Caki2 (cell line): ENCODE measurements around the gene SLC34A3. TPM values are rescaled to one million over a fixed set of nuclear protein-coding genes. Genes with fewer than 3 reads are reported as not detected.

Experiments
- DNase-seq: peaks from one replicate; pipeline ENCODE4 v3.0.0-alpha.2; 2015; ENCODE audit warnings: low read depth
- in situ Hi-C: cut with HindIII; loops from 2 replicates; pipeline ENCODE4 v1.10.0; 2016; ENCODE audit warnings: low sequenced_read_pairs, low pct_unique_long_range_greater_than_20kb, mixed read lengths
- total RNA-seq: library from RNA; depleted of rRNA; stranded (reverse); fragments of >200 nt; shearing (Covaris generic); gene quantifications from 2 replicates; pipeline ENCODE4 v1.2.3, GENCODE V29; 2014; ENCODE audit warnings: low replicate concordance

Gene SLC34A3
- total RNA-seq, 1 experiment from 2014 or later: not detected

GRCh38 chr9:137265496-137266161 lies 34.9 kb downstream of the SLC34A3 start:
- in situ Hi-C loops: no loop called here
- DNase-seq: no peak

GRCh38 chr9:137266162-137266527 lies 35.4 kb downstream of the SLC34A3 start:
- in situ Hi-C loops: no loop called here
- no peak for DNase-seq

- in situ Hi-C loops: no loop called here
- no peak for DNase-seq
These were observed 36.1 kb downstream of the SLC34A3 start for GRCh38 chr9:137266585-137267453.

- in situ Hi-C loops: no loop called here
These were observed 37.2 kb downstream of the SLC34A3 start for GRCh38 chr9:137267933-137268355.

GRCh38 chr9:137268538-137269201 lies 38.0 kb downstream of the SLC34A3 start:
- DNase-seq: peak; percentile 25
- in situ Hi-C loops: no loop called here

More at GRCh38 chr9:137267933-137268355, 37.2 kb downstream of the SLC34A3 start:
- DNase-seq: no peak

GRCh38 chr9:137269231-137269772 lies 38.6 kb downstream of the SLC34A3 start:
- in situ Hi-C loops: no loop called here
- DNase-seq: no peak

GRCh38 chr9:137270929-137271695 lies 40.4 kb downstream of the SLC34A3 start:
- DNase-seq: no peak
- in situ Hi-C loops: no loop called here

GRCh38 chr9:137271696-137272076 lies 41.0 kb downstream of the SLC34A3 start:
- in situ Hi-C loops: no loop called here
- DNase-seq: no peak

- DNase-seq: no peak
- in situ Hi-C loops: no loop called here
These were observed 41.8 kb downstream of the SLC34A3 start for GRCh38 chr9:137272241-137273094.

GRCh38 chr9:137273095-137273490 lies 42.4 kb downstream of the SLC34A3 start:
- DNase-seq: no peak
- in situ Hi-C loops: no loop called here

GRCh38 chr9:137273611-137274320 lies 43.1 kb downstream of the SLC34A3 start:
- in situ Hi-C loops: no loop called here
- DNase-seq: no peak

- DNase-seq: no peak
- in situ Hi-C loops: no loop called here
These were observed 44.5 kb downstream of the SLC34A3 start for GRCh38 chr9:137275203-137275587.

GRCh38 chr9:137275588-137276472 lies 45.1 kb downstream of the SLC34A3 start:
- in situ Hi-C loops: no loop called here
- DNase-seq: no peak

GRCh38 chr9:137276473-137277328 lies 46.0 kb downstream of the SLC34A3 start:
- in situ Hi-C loops: no loop called here
- no peak for DNase-seq
